Suprapubic skin (tissue), 4 donors: ENCODE results near the gene EYS.

Source experiments
- CTCF ChIP-seq, 2 donors: fragments of 200-600 bp in 1 of 2; fragments of 450-650 bp in 1 of 2; sonication (generic) in 1 of 2; IDR thresholded peaks; one replicate each; pipeline ENCODE4 v1.5.1; 2016 to 2019; ENCODE audit warnings: antibody characterized with exemption in 2 of 2, mild to moderate bottlenecking in 1 of 2, moderate library complexity in 1 of 2
- EP300 ChIP-seq: sonication (generic); formaldehyde crosslinking; IDR thresholded peaks from one replicate; pipeline ENCODE4 v1.6.1; 2017; ENCODE audit warnings: antibody characterized with exemption
- POLR2A ChIP-seq, 2 donors: fragments of 450-650 bp; IDR thresholded peaks; one replicate each; pipeline ENCODE4 v1.6.1; 2017; ENCODE audit warnings: antibody characterized with exemption in 2 of 2, mild to moderate bottlenecking in 2 of 2, moderate library complexity in 2 of 2
- POLR2AphosphoS5 ChIP-seq, 3 donors: sonication (generic); formaldehyde crosslinking; IDR thresholded peaks; one replicate each; pipeline ENCODE4 v1.6.1; 2017; ENCODE audit warnings: antibody characterized with exemption in 3 of 3

- no peak for TF ChIP-seq CTCF (IDR thresholded peaks at IDR 0.05)
- no peak for TF ChIP-seq EP300
- no peak for TF ChIP-seq POLR2AphosphoS5 (IDR thresholded peaks at IDR 0.05)
- TF ChIP-seq POLR2A (IDR thresholded peaks at IDR 0.05): no peak
These were observed 73.5 kb downstream of the EYS start for GRCh38 chr6:65633501-65633900.
